ENCODE data around the gene CDH22. TPM values are rescaled to one million over a fixed set of nuclear protein-coding genes. Genes with fewer than 3 reads are reported as not detected.

Gene CDH22
- total RNA-seq, 1 experiment from 2014 or later, result not detected

- no peaks in the 10 kb centered on the region for H3K9me3 ChIP-seq (ENCODE audit: low read depth, low read length, poor library complexity, severe bottlenecking)
- ChIA-PET POLR2A (ENCODE audit: low non-redundant PET) (interaction anchor here (0.9 kb wide), 1 partner anchor 12 kb away, joined by 3 read pairs; no protein-coding TSS in a partner anchor), CTCF (interaction anchor here (0.7 kb wide), 1 partner anchor 21 kb away, joined by 7 read pairs; no protein-coding TSS in a partner anchor)
- peaks cover 3% of the 10 kb centered on the region for H3K27me3 ChIP-seq (replicated peaks; ENCODE audit: insufficient read depth, low read depth, low read length, poor library complexity)
- no TSS peak for BruUV-seq (replicated peaks)
- no peaks in the 10 kb centered on the region for H3K36me3 ChIP-seq (ENCODE audit: insufficient read depth, low read length, poor library complexity, severe bottlenecking)
- no peak for TF ChIP-seq CTCF (conservative IDR thresholded peaks at IDR 0.05; ENCODE audit: low read depth, low read length)
- no peak for TF ChIP-seq EZH2 (IDR thresholded peaks at IDR 0.05; ENCODE audit: borderline replicate concordance, low read depth, low read length, poor library complexity, severe bottlenecking)
- DNase-seq (ENCODE audit: low spot score), result no peak
- no peaks in the 10 kb centered on the region for H3K4me1 ChIP-seq (ENCODE audit: insufficient read depth, low read length, poor library complexity, severe bottlenecking)
- H3K27ac ChIP-seq (ENCODE audit: low read depth, low read length, poor library complexity, severe bottlenecking), result no peak overlapping the region
- intact Hi-C loops (cut with micrococcal nuclease; ENCODE audit: unreplicated experiment), result no loop called here
- no peak overlapping the region for H3K4me3 ChIP-seq (ENCODE audit: low read depth, low read length, poor library complexity, severe bottlenecking)
These were observed 155.3 kb downstream of the CDH22 start for GRCh38 chr20:46152824-46153586.

- H3K4me1 ChIP-seq (ENCODE audit: insufficient read depth, low read length, poor library complexity, severe bottlenecking), result no peaks in the 10 kb centered on the region
- POLR2A ChIA-PET (ENCODE audit: low non-redundant PET), result interaction anchor here (0.9 kb wide), 1 partner anchor 11 kb away, joined by 3 read pairs; no protein-coding TSS in a partner anchor
- H3K4me3 ChIP-seq (ENCODE audit: low read depth, low read length, poor library complexity, severe bottlenecking), result no peak overlapping the region
- no TSS peak for BruUV-seq (replicated peaks)
- TF ChIP-seq EZH2 (IDR thresholded peaks at IDR 0.05; ENCODE audit: borderline replicate concordance, low read depth, low read length, poor library complexity, severe bottlenecking) (no peak), CTCF (conservative IDR thresholded peaks at IDR 0.05; ENCODE audit: low read depth, low read length) (peak; percentile 52)
- H3K27me3 ChIP-seq (replicated peaks; ENCODE audit: insufficient read depth, low read depth, low read length, poor library complexity), result peaks cover 3% of the 10 kb centered on the region
- H3K36me3 ChIP-seq (ENCODE audit: insufficient read depth, low read length, poor library complexity, severe bottlenecking), result no peaks in the 10 kb centered on the region
- intact Hi-C loops (cut with micrococcal nuclease; ENCODE audit: unreplicated experiment), result no loop called here
- DNase-seq (ENCODE audit: low spot score), result no peak
- no peaks in the 10 kb centered on the region for H3K9me3 ChIP-seq (ENCODE audit: low read depth, low read length, poor library complexity, severe bottlenecking)
- no peak overlapping the region for H3K27ac ChIP-seq (ENCODE audit: low read depth, low read length, poor library complexity, severe bottlenecking)
- CTCF ChIA-PET, result interaction anchor here (0.7 kb wide), 1 partner anchor 22 kb away, joined by 7 read pairs; no protein-coding TSS in a partner anchor
These were observed 156.4 kb downstream of the CDH22 start for GRCh38 chr20:46151936-46152335.

- H3K27me3 ChIP-seq (replicated peaks; ENCODE audit: insufficient read depth, low read depth, low read length, poor library complexity), result peaks cover 3% of the 10 kb centered on the region
- TF ChIP-seq CTCF (conservative IDR thresholded peaks at IDR 0.05; ENCODE audit: low read depth, low read length) (no peak), EZH2 (IDR thresholded peaks at IDR 0.05; ENCODE audit: borderline replicate concordance, low read depth, low read length, poor library complexity, severe bottlenecking) (no peak)
- ChIA-PET CTCF (no interaction called here), POLR2A (ENCODE audit: low non-redundant PET) (no interaction called here)
- no TSS peak for BruUV-seq (replicated peaks)
- DNase-seq (ENCODE audit: low spot score), result no peak
- no peaks in the 10 kb centered on the region for H3K36me3 ChIP-seq (ENCODE audit: insufficient read depth, low read length, poor library complexity, severe bottlenecking)
- H3K4me3 ChIP-seq (ENCODE audit: low read depth, low read length, poor library complexity, severe bottlenecking), result no peak overlapping the region
- intact Hi-C loops (cut with micrococcal nuclease; ENCODE audit: unreplicated experiment), result no loop called here
- H3K9me3 ChIP-seq (ENCODE audit: low read depth, low read length, poor library complexity, severe bottlenecking), result no peaks in the 10 kb centered on the region
- H3K27ac ChIP-seq (ENCODE audit: low read depth, low read length, poor library complexity, severe bottlenecking), result no peak overlapping the region
- no peaks in the 10 kb centered on the region for H3K4me1 ChIP-seq (ENCODE audit: insufficient read depth, low read length, poor library complexity, severe bottlenecking)
These were observed 157.4 kb downstream of the CDH22 start for GRCh38 chr20:46150943-46151342.

All from A673 (cell line).